GM19239 (cell line): ENCODE data around the gene SLCO2A1.
"Not testable (repeated sequence)": the region's sequence is repeated elsewhere in the genome, so short reads cannot be mapped to it uniquely, and the experiment has no call there.

Experiments used
- DNase-seq: peaks from one replicate; pipeline ENCODE4 v3.0.0; 2011; ENCODE audit warnings: low spot score; ENCODE audit not compliant: insufficient read length
- FAIRE-seq: peaks from 2 replicates; lab custom pipeline; 2011; peaks lifted over from hg19 to GRCh38; lab: Jason Lieb, UNC

The SLCO2A1 gene

GRCh38 chr3:134029734-134030378 lies at the start of gene SLCO2A1:
Gene SLCO2A1 (minus strand): TSS chr3:134029925. CDS start chr3:134029802, 123 bp downstream.
- DNase-seq: no peak

GRCh38 chr3:134079111-134079547 lies 49.4 kb upstream of the SLCO2A1 start:
- DNase-seq (no peak), FAIRE-seq (no peak)

More at GRCh38 chr3:134029734-134030378, at the start of gene SLCO2A1:
- no peak for FAIRE-seq

- no peak for FAIRE-seq
- no peak for DNase-seq
Measured at GRCh38 chr3:134078169-134078831, 48.6 kb upstream of the SLCO2A1 start.

- no peak for DNase-seq
- no peak for FAIRE-seq
Measured at GRCh38 chr3:134077649-134078161, 48.0 kb upstream of the SLCO2A1 start.

GRCh38 chr3:134076851-134077250 lies 47.1 kb upstream of the SLCO2A1 start:
- FAIRE-seq (no peak), DNase-seq (no peak)

- FAIRE-seq: no peak
- no peak for DNase-seq
Measured at GRCh38 chr3:134075846-134076245, 46.1 kb upstream of the SLCO2A1 start.

- no peak for DNase-seq
- no peak for FAIRE-seq
Measured at GRCh38 chr3:134075568-134075825, 45.8 kb upstream of the SLCO2A1 start.

- FAIRE-seq: no peak
- no peak for DNase-seq
Measured at GRCh38 chr3:134074790-134075567, 45.3 kb upstream of the SLCO2A1 start.

GRCh38 chr3:134074001-134074789 lies 44.5 kb upstream of the SLCO2A1 start:
- no peak for DNase-seq
- no peak for FAIRE-seq

GRCh38 chr3:134073583-134073945 lies 43.8 kb upstream of the SLCO2A1 start:
- DNase-seq: no peak
- no peak for FAIRE-seq

- no peak for FAIRE-seq
- no peak for DNase-seq
Measured at GRCh38 chr3:134072881-134073582, 43.3 kb upstream of the SLCO2A1 start.

- DNase-seq, FAIRE-seq: not testable (repeated sequence)
Measured at GRCh38 chr3:134070281-134070680, 40.6 kb upstream of the SLCO2A1 start.

- no peak for DNase-seq
- FAIRE-seq: no peak
Measured at GRCh38 chr3:134068429-134068828, 38.7 kb upstream of the SLCO2A1 start.

GRCh38 chr3:134067531-134068161 lies 37.9 kb upstream of the SLCO2A1 start:
- DNase-seq (no peak), FAIRE-seq (no peak)

- DNase-seq (no peak), FAIRE-seq (no peak)
Measured at GRCh38 chr3:134066651-134067530, 37.2 kb upstream of the SLCO2A1 start.

- no peak for DNase-seq
- no peak for FAIRE-seq
Measured at GRCh38 chr3:134066158-134066541, 36.4 kb upstream of the SLCO2A1 start.

- DNase-seq: no peak
- FAIRE-seq: no peak
Measured at GRCh38 chr3:134065252-134066157, 35.8 kb upstream of the SLCO2A1 start.
